ENCODE data around the gene ASCC2. TPM values are rescaled to one million over a fixed set of nuclear protein-coding genes. Genes with fewer than 3 reads are reported as not detected.

ASCC2 gene, protein sequence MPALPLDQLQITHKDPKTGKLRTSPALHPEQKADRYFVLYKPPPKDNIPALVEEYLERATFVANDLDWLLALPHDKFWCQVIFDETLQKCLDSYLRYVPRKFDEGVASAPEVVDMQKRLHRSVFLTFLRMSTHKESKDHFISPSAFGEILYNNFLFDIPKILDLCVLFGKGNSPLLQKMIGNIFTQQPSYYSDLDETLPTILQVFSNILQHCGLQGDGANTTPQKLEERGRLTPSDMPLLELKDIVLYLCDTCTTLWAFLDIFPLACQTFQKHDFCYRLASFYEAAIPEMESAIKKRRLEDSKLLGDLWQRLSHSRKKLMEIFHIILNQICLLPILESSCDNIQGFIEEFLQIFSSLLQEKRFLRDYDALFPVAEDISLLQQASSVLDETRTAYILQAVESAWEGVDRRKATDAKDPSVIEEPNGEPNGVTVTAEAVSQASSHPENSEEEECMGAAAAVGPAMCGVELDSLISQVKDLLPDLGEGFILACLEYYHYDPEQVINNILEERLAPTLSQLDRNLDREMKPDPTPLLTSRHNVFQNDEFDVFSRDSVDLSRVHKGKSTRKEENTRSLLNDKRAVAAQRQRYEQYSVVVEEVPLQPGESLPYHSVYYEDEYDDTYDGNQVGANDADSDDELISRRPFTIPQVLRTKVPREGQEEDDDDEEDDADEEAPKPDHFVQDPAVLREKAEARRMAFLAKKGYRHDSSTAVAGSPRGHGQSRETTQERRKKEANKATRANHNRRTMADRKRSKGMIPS
- total RNA-seq (2014; rRNA removed; shearing (Covaris generic)), result 33.3 and 37.3 TPM in 2 replicates
- 51.4 and 55.6 TPM in 2 replicates for polyA plus RNA-seq (2016; fragmentation: Nextera tagmentation; extraction: Ambion mirVana)

DNA sequence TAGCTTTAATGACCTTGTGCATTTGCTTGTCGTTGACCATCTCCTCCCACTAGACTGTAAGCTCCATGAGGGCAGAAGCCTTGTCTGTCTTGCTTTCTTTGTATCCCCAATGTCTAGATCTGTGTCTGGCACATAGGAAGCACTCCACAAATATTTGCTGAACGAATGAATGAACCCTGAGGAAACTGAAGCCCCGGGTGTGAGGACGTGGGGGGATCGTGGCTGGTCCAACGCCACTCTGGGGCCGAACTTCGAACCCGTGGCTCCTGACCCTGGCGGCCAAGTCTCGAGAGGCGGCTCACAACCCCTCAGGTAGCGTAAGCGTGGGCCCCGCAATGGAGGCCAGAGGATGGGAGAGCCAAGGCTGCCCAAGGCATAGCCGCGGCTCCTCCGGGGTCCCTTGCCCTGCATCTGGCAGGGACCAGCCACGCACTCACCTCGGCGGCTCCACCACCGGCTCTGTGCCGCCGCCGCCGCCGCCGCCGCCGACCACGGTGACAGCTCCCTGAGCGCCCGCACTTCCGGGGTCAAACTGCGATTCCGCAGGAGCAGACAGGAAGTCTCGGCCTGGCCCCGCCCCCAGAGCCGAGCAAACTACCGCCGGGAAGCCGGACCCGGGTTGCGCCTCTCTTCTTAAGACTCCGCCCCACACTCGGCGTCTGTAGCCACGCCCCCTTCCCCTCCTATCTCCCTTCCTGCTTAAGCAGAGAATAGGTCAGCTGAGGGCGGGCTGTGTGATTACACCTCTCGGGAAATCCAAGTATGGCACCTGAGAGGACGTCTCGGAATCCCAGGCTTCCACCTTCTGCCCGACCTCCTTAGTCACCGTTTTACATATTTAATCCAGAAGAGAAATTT lies at the start of gene ASCC2:
TSS of gene ASCC2 (minus strand) at position 534 of the 858 bp plus-strand sequence. CDS start 5,949 bp downstream, outside the sequence.
- DNase-seq, result peak; percentile 99
- WGBS, 2 experiments (ENCODE audit: low coverage in 1 of 2, low lambda C conversion rate in 2 of 2, missing lambda C conversion rate in 2 of 2), result 1% methylated on average over 49 to 54 of the region's 54 CpGs

DNA sequence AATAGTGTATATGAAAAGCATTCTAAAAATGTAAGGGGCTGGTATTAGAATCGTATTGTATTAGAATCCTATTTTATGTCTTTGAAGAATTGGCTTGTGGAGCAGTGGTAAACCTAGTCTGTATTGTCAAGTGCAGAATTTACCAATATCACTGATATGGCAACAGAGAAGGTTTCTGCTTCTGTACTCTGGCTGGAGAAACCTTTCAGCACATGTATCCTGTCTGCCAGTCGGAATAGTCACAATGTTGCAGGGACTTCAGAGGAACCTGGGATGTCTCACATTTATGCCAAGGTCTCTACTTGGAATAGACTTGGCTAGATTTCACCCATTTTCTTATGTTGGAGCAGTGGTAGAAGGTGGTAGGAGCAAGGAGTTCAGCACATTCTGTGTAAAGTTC lies 49.3 kb upstream of the ASCC2 start:
- H3K9me3 ChIP-seq (ENCODE audit: low read depth), result no peaks in the 10 kb centered on the region
- 0 out of 2 replicates have a peak, but pooled peaks cover 4% of the 10 kb centered on the region for H3F3A ChIP-seq (ENCODE audit: insufficient read depth)
- no peaks in the 10 kb centered on the region for H3K36me3 ChIP-seq (ENCODE audit: low read depth)
- H3K9me2 ChIP-seq (ENCODE audit: insufficient read depth), result no peaks in the 10 kb centered on the region
- no peaks in the 10 kb centered on the region; the same call in 1 of the 2 replicates for H4K20me1 ChIP-seq (ENCODE audit: insufficient read depth)
- 65 to 68% methylated on average over 2 of the region's 2 CpGs for WGBS, 2 experiments (ENCODE audit: low coverage in 1 of 2, low lambda C conversion rate in 2 of 2, missing lambda C conversion rate in 2 of 2)
- no peak overlapping the region for H3K27ac ChIP-seq
- no peak overlapping the region for H3K4me3 ChIP-seq
- H3K79me2 ChIP-seq (ENCODE audit: insufficient read depth), result peaks cover 90% of the 10 kb centered on the region
- no peak overlapping the region for H3K9ac ChIP-seq
- H3K4me2 ChIP-seq (ENCODE audit: unreplicated experiment), result no peak overlapping the region
- no peak for TF ChIP-seq EZH2 (IDR thresholded peaks at IDR 0.05; ENCODE audit: insufficient read depth, poor library complexity, severe bottlenecking)
- TF ChIP-seq EZH2phosphoT487 (IDR thresholded peaks at IDR 0.05; ENCODE audit: insufficient read depth, low read depth), result no peak
- H3K4me1 ChIP-seq (ENCODE audit: insufficient read depth), result peaks cover 20% of the 10 kb centered on the region; the same call in 1 of the 2 replicates
- H2AFZ ChIP-seq, result no peak overlapping the region
- DNase-seq, result no peak
- no peaks in the 10 kb centered on the region for H3K27me3 ChIP-seq (replicated peaks; ENCODE audit: insufficient read depth)
- in situ Hi-C loops (cut with MboI), result no loop called here

More for the DNA sequence above, at the start of gene ASCC2:
- H3K36me3 ChIP-seq (ENCODE audit: low read depth), result 0 out of 2 replicates have a peak, but pooled peaks cover under 1% of the 10 kb centered on the region
- H2AFZ ChIP-seq, result peak within 1 kb of the TSS; percentile 86
- no peaks in the 10 kb centered on the region for H4K20me1 ChIP-seq (ENCODE audit: insufficient read depth)
- H3K9me2 ChIP-seq (ENCODE audit: insufficient read depth), result no peaks in the 10 kb centered on the region
- peak within 1 kb of the TSS; percentile 57 for H3K27ac ChIP-seq
- TF ChIP-seq EZH2 (IDR thresholded peaks at IDR 0.05; ENCODE audit: insufficient read depth, poor library complexity, severe bottlenecking) (no peak), EZH2phosphoT487 (IDR thresholded peaks at IDR 0.05; ENCODE audit: insufficient read depth, low read depth) (no peak)
- peak within 1 kb of the TSS; percentile 81 for H3K4me3 ChIP-seq
- H3K4me1 ChIP-seq (ENCODE audit: insufficient read depth), result peaks cover 23% of the 10 kb centered on the region
- no peaks in the 10 kb centered on the region for H3K27me3 ChIP-seq (replicated peaks; ENCODE audit: insufficient read depth)
- in situ Hi-C loops (cut with MboI), result no loop called here
- H3K79me2 ChIP-seq (ENCODE audit: insufficient read depth), result peaks cover 48% of the 10 kb centered on the region
- peaks cover 13% of the 10 kb centered on the region for H3F3A ChIP-seq (ENCODE audit: insufficient read depth)
- H3K9me3 ChIP-seq (ENCODE audit: low read depth), result no peaks in the 10 kb centered on the region
- peak within 1 kb of the TSS; percentile 82 for H3K9ac ChIP-seq
- peak within 1 kb of the TSS; percentile 99 for H3K4me2 ChIP-seq (ENCODE audit: unreplicated experiment)

DNA sequence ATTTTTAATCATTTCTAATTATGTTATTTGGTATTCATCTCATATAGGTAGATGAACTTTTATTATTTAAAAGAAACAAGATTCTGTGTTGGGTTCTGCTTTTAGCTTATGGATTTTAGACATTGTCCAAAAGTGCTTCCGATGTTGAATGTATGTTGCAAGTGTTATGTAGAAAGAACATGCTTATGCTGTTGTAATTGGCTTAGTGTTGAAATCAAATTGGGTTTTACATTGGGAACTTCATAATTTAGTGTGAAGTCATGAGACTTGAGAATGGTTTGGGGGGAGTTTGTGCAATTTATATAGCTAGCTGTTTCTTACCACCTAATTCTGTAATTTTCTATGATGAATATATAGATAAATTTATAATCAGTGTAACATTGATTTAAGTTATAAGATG lies 48.5 kb upstream of the ASCC2 start:
- H3K79me2 ChIP-seq (ENCODE audit: insufficient read depth), result peaks cover 83% of the 10 kb centered on the region
- H3K9me3 ChIP-seq (ENCODE audit: low read depth), result no peaks in the 10 kb centered on the region
- no peak overlapping the region for H3K4me3 ChIP-seq
- H3K4me2 ChIP-seq (ENCODE audit: unreplicated experiment), result no peak overlapping the region
- no peak for TF ChIP-seq EZH2phosphoT487 (IDR thresholded peaks at IDR 0.05; ENCODE audit: insufficient read depth, low read depth)
- no peak for TF ChIP-seq EZH2 (IDR thresholded peaks at IDR 0.05; ENCODE audit: insufficient read depth, poor library complexity, severe bottlenecking)
- no peaks in the 10 kb centered on the region for H3K9me2 ChIP-seq (ENCODE audit: insufficient read depth)
- no peaks in the 10 kb centered on the region for H3K27me3 ChIP-seq (replicated peaks; ENCODE audit: insufficient read depth)
- H3K9ac ChIP-seq, result no peak overlapping the region
- DNase-seq, result no peak
- in situ Hi-C loops (cut with MboI), result no loop called here
- H3F3A ChIP-seq (ENCODE audit: insufficient read depth), result 0 out of 2 replicates have a peak, but pooled peaks cover 4% of the 10 kb centered on the region
- H3K36me3 ChIP-seq (ENCODE audit: low read depth), result no peaks in the 10 kb centered on the region
- H3K4me1 ChIP-seq (ENCODE audit: insufficient read depth), result peaks cover 20% of the 10 kb centered on the region; the same call in 1 of the 2 replicates
- no peak overlapping the region for H3K27ac ChIP-seq
- 94 to 95% methylated on average over 1 of the region's 1 CpG for WGBS, 2 experiments (ENCODE audit: low coverage in 1 of 2, low lambda C conversion rate in 2 of 2, missing lambda C conversion rate in 2 of 2)
- H2AFZ ChIP-seq, result no peak overlapping the region
- no peaks in the 10 kb centered on the region; the same call in 1 of the 2 replicates for H4K20me1 ChIP-seq (ENCODE audit: insufficient read depth)

Measured in GM23248 (cell line).